Left ventricle myocardium inferior (tissue), 1 donor: ENCODE measurements around the gene INTS4. TPM values are rescaled to one million over a fixed set of nuclear protein-coding genes. Genes with fewer than 3 reads are reported as not detected.
A peak's percentile ranks its signal among the peaks of the same experiment; 100 is the strongest.
"Not testable (repeated sequence)": the region's sequence is repeated elsewhere in the genome, so short reads cannot be mapped to it uniquely, and the experiment has no call there.

ENCODE experiments used
- DNase-seq: peaks from one replicate; pipeline ENCODE4 v3.0.0-alpha.2; 2020
- H3K27ac ChIP-seq: fragments of 200-600 bp; replicated peaks from 2 replicates; pipeline ENCODE4 v1.8.0; 2021
- H3K27me3 ChIP-seq: fragments of 200-600 bp; 2 replicates; pipeline ENCODE4 v1.8.0; 2021; ENCODE audit warnings: low read depth
- H3K36me3 ChIP-seq: fragments of 200-600 bp; 2 replicates; pipeline ENCODE4 v1.8.0; 2021
- H3K4me1 ChIP-seq: fragments of 200-600 bp; 2 replicates; pipeline ENCODE4 v1.8.0; 2021
- H3K4me3 ChIP-seq: fragments of 200-600 bp; 2 replicates; pipeline ENCODE4 v1.8.0; 2021; ENCODE audit warnings: mild to moderate bottlenecking, moderate library complexity
- H3K9me3 ChIP-seq: fragments of 200-600 bp; replicated peaks from 2 replicates; pipeline ENCODE4 v1.8.0; 2021
- CTCF ChIP-seq: fragments of 200-600 bp; IDR thresholded peaks from 2 replicates; pipeline ENCODE4 v1.8.0; 2021; ENCODE audit warnings: antibody characterized with exemption, mild to moderate bottlenecking, borderline replicate concordance
- intact Hi-C: fragments of 100-400 bp; cut with micrococcal nuclease; formaldehyde crosslinking; loops from one replicate; pipeline ENCODE4 v1.11.0; 2022
- total RNA-seq: library from RNA; stranded (reverse); fragmentation: NEBNext Ultra II Directional; extraction: Animal tissue kit (Norgen Biotek cat#: 25700); gene quantifications from one replicate; pipeline ENCODE4 v1.2.1, GENCODE V29; 2021
- donor health status: DM: no; HTN: yes; CAD: no; lungs with severe emphysema.

INTS4 gene
- total RNA-seq, 1 donor from 2014 or later, result 15.4 TPM

- Histone ChIP-seq H3K27me3 (peaks cover 17% of the 10 kb centered on the region), H3K36me3 (no peaks in the 10 kb centered on the region), H3K4me3 (peak within 1 kb of the TSS; percentile 62), H3K4me1 (peaks cover 8% of the 10 kb centered on the region), H3K9me3 (no peaks in the 10 kb centered on the region), H3K27ac (no peak within 1 kb of the TSS)
- intact Hi-C loops, result no loop called here
- no peak for TF ChIP-seq CTCF
- DNase-seq, result no peak
Measured at GRCh38 chr11:78022397-78023396, 28.2 kb upstream of the INTS4 start, which contains the start of gene KCTD14. Gene KCTD14, minus strand, starts transcription at chr11:78023276. Its CDS starts 27 bp downstream, at chr11:78023249.

GRCh38 chr11:78021611-78022010 lies 27.1 kb upstream of the INTS4 start:
- Histone ChIP-seq H3K27me3 (peaks cover 17% of the 10 kb centered on the region), H3K36me3 (no peaks in the 10 kb centered on the region), H3K4me1 (peaks cover 8% of the 10 kb centered on the region), H3K27ac (no peak overlapping the region), H3K4me3 (no peak overlapping the region), H3K9me3 (no peaks in the 10 kb centered on the region)
- no peak for TF ChIP-seq CTCF
- intact Hi-C loops, result no loop called here
- no peak for DNase-seq

GRCh38 chr11:78020246-78020645 lies 25.8 kb upstream of the INTS4 start:
- H3K27me3 ChIP-seq, result peaks cover 17% of the 10 kb centered on the region
- H3K9me3 ChIP-seq, result no peaks in the 10 kb centered on the region
- intact Hi-C loops, result no loop called here
- no peak for TF ChIP-seq CTCF
- H3K4me3 ChIP-seq, result no peak overlapping the region
- peaks cover 8% of the 10 kb centered on the region for H3K4me1 ChIP-seq
- no peak for DNase-seq
- H3K36me3 ChIP-seq, result no peaks in the 10 kb centered on the region
- H3K27ac ChIP-seq, result no peak overlapping the region

- TF ChIP-seq CTCF, result no peak
- Histone ChIP-seq H3K4me1 (peaks cover 8% of the 10 kb centered on the region), H3K36me3 (no peaks in the 10 kb centered on the region), H3K27ac (no peak overlapping the region), H3K27me3 (peaks cover 17% of the 10 kb centered on the region), H3K4me3 (no peak overlapping the region), H3K9me3 (no peaks in the 10 kb centered on the region)
- intact Hi-C loops, result no loop called here
- no peak for DNase-seq
Measured at GRCh38 chr11:78019808-78020207, 25.3 kb upstream of the INTS4 start.

- no peak for TF ChIP-seq CTCF
- Histone ChIP-seq H3K27ac (no peak overlapping the region), H3K36me3 (no peaks in the 10 kb centered on the region), H3K4me1 (no peaks in the 10 kb centered on the region), H3K4me3 (no peak overlapping the region), H3K27me3 (no peaks in the 10 kb centered on the region), H3K9me3 (no peaks in the 10 kb centered on the region)
- intact Hi-C loops, result no loop called here
- no peak for DNase-seq
Measured at GRCh38 chr11:78015878-78016277, 21.4 kb upstream of the INTS4 start.

- H3K4me3 ChIP-seq, H3K4me1 ChIP-seq, H3K27ac ChIP-seq, H3K9me3 ChIP-seq, intact Hi-C loops, DNase-seq, H3K36me3 ChIP-seq, H3K27me3 ChIP-seq: not testable (repeated sequence)
Measured at GRCh38 chr11:78014937-78015520, 20.6 kb upstream of the INTS4 start.
